HG02678 (cell line): ENCODE results near the gene SLC6A13.

ENCODE experiments used
- ATAC-seq: cut with Tn5 transposase; IDR thresholded peaks from one replicate; pipeline ENCODE4 v1.9.1; 2021; ENCODE audit warnings: mild to moderate bottlenecking, moderate library complexity; ENCODE audit not compliant: unreplicated experiment

The SLC6A13 gene

GRCh38 chr12:180445-180844, 82.2 kb downstream of the SLC6A13 start:
- no peak for ATAC-seq

- ATAC-seq: no peak
These were observed 82.8 kb downstream of the SLC6A13 start for GRCh38 chr12:179885-180284.

- ATAC-seq: no peak
These were observed 83.3 kb downstream of the SLC6A13 start for GRCh38 chr12:179131-179884.

- ATAC-seq: no peak
These were observed 83.9 kb downstream of the SLC6A13 start for GRCh38 chr12:178829-179109.

GRCh38 chr12:177980-178828, 84.4 kb downstream of the SLC6A13 start:
- ATAC-seq: no peak

GRCh38 chr12:177336-177979, 85.2 kb downstream of the SLC6A13 start:
- ATAC-seq: no peak

GRCh38 chr12:176321-177181, 86.1 kb downstream of the SLC6A13 start:
- no peak for ATAC-seq

- no peak for ATAC-seq
These were observed 86.9 kb downstream of the SLC6A13 start for GRCh38 chr12:175759-176158.

- ATAC-seq: no peak
These were observed 87.4 kb downstream of the SLC6A13 start for GRCh38 chr12:175250-175649.

GRCh38 chr12:174596-174995, 88.0 kb downstream of the SLC6A13 start:
- ATAC-seq: no peak

GRCh38 chr12:174124-174523, 88.5 kb downstream of the SLC6A13 start:
- ATAC-seq: no peak

- no peak for ATAC-seq
These were observed 89.9 kb downstream of the SLC6A13 start for GRCh38 chr12:172732-173161.

- no peak for ATAC-seq
These were observed 90.6 kb downstream of the SLC6A13 start for GRCh38 chr12:171743-172676.

- no peak for ATAC-seq
These were observed 91.4 kb downstream of the SLC6A13 start for GRCh38 chr12:171276-171675.
